Hepatocyte (in vitro differentiated cells): ENCODE results near the gene C1orf74.

Experiments
- CTCF ChIP-seq: fragments of 200-600 bp; sonication (generic); IDR thresholded peaks from 2 replicates; pipeline ENCODE4 v1.5.1; 2016; ENCODE audit warnings: antibody characterized with exemption, mild to moderate bottlenecking; ENCODE audit not compliant: poor library complexity
- EZH2 ChIP-seq: fragments of 200-600 bp; sonication (generic); IDR thresholded peaks from 2 replicates; pipeline ENCODE4 v1.6.1; 2016; ENCODE audit warnings: antibody characterized with exemption, mild to moderate bottlenecking, borderline replicate concordance
- EZH2phosphoT487 ChIP-seq: fragments of 200-600 bp; sonication (generic); IDR thresholded peaks from one replicate; pipeline ENCODE4 v1.6.1; 2018; ENCODE audit warnings: antibody characterized with exemption, mild to moderate bottlenecking, low read depth, moderate library complexity; ENCODE audit not compliant: unreplicated experiment, severe bottlenecking

GRCh38 chr1:209736490-209737117, 47.8 kb downstream of the C1orf74 start:
- no peak for TF ChIP-seq CTCF
- TF ChIP-seq EZH2: no peak
- TF ChIP-seq EZH2phosphoT487: no peak
